Dermis microvascular lymphatic vessel endothelial cell (primary cell): ENCODE data around the gene MAML3. TPM values are rescaled to one million over a fixed set of nuclear protein-coding genes. Genes with fewer than 3 reads are reported as not detected.

Experiments
- DNase-seq, 2 donors: peaks; one replicate each; pipeline versions ENCODE4 v3.0.0 to v3.0.0-alpha.2; 2010; ENCODE audit warnings: low read depth in 2 of 2
- total RNA-seq: library from RNA; depleted of rRNA; stranded (reverse); fragments of >200 nt; gene quantifications from 2 replicates; pipeline ENCODE4 v1.2.1, GENCODE V29; 2014

MAML3 gene
- total RNA-seq, 1 donor from 2014 or later: 4.4 TPM

GRCh38 chr4:140100771-140101170 lies 53.2 kb downstream of the MAML3 start:
- DNase-seq: no peak

- peak in 1 of 2 donors; percentile 86 for DNase-seq
Measured at GRCh38 chr4:140099983-140100382, 54.0 kb downstream of the MAML3 start.

GRCh38 chr4:140098455-140099160 lies 55.4 kb downstream of the MAML3 start:
- peak in 1 of 2 donors; percentile 95 for DNase-seq

- no peak for DNase-seq
Measured at GRCh38 chr4:140097572-140097971, 56.4 kb downstream of the MAML3 start.

GRCh38 chr4:140096921-140097320 lies 57.1 kb downstream of the MAML3 start:
- DNase-seq: peak in 1 of 2 donors; percentile 27

- no peak for DNase-seq
Measured at GRCh38 chr4:140096483-140096861, 57.5 kb downstream of the MAML3 start.

GRCh38 chr4:140095694-140096482 lies 58.1 kb downstream of the MAML3 start:
- peak in 1 of 2 donors; percentile 96 for DNase-seq

- peak in 1 of 2 donors; percentile 76 for DNase-seq
Measured at GRCh38 chr4:140094438-140095420, 59.3 kb downstream of the MAML3 start.

- DNase-seq: peak; percentile 52 to 66
Measured at GRCh38 chr4:140092094-140092851, 61.7 kb downstream of the MAML3 start.

- peak in 1 of 2 donors; percentile 46 for DNase-seq
Measured at GRCh38 chr4:140091305-140091704, 62.7 kb downstream of the MAML3 start.

- DNase-seq: peak; percentile 87
Measured at GRCh38 chr4:140090215-140090731, 63.7 kb downstream of the MAML3 start.

GRCh38 chr4:140089216-140089615 lies 64.8 kb downstream of the MAML3 start:
- no peak for DNase-seq

GRCh38 chr4:140088323-140088967 lies 65.5 kb downstream of the MAML3 start:
- no peak for DNase-seq

- DNase-seq: no peak
Measured at GRCh38 chr4:140085881-140086280, 68.1 kb downstream of the MAML3 start.

- no peak for DNase-seq
Measured at GRCh38 chr4:140085062-140085622, 68.8 kb downstream of the MAML3 start.

- DNase-seq: peak in 1 of 2 donors; percentile 51
Measured at GRCh38 chr4:140084385-140084784, 69.6 kb downstream of the MAML3 start.

GRCh38 chr4:140082391-140082755 lies 71.6 kb downstream of the MAML3 start:
- no peak for DNase-seq

GRCh38 chr4:140081641-140082390 lies 72.2 kb downstream of the MAML3 start:
- peak in 1 of 2 donors; percentile 61 for DNase-seq

GRCh38 chr4:140080883-140081282 lies 73.1 kb downstream of the MAML3 start:
- DNase-seq: no peak
